ENCODE data around the gene ANXA11.
A peak's percentile ranks its signal among the peaks of the same experiment; 100 is the strongest.

Gene ANXA11

GRCh38 chr10:80164596-80164995 is 40.7 kb downstream of the ANXA11 start:
- no peak for DNase-seq

- DNase-seq, result no peak
These were observed 41.5 kb downstream of the ANXA11 start for GRCh38 chr10:80163741-80164341.

- DNase-seq, result no peak
These were observed 43.8 kb downstream of the ANXA11 start for GRCh38 chr10:80161321-80162083.

DNA sequence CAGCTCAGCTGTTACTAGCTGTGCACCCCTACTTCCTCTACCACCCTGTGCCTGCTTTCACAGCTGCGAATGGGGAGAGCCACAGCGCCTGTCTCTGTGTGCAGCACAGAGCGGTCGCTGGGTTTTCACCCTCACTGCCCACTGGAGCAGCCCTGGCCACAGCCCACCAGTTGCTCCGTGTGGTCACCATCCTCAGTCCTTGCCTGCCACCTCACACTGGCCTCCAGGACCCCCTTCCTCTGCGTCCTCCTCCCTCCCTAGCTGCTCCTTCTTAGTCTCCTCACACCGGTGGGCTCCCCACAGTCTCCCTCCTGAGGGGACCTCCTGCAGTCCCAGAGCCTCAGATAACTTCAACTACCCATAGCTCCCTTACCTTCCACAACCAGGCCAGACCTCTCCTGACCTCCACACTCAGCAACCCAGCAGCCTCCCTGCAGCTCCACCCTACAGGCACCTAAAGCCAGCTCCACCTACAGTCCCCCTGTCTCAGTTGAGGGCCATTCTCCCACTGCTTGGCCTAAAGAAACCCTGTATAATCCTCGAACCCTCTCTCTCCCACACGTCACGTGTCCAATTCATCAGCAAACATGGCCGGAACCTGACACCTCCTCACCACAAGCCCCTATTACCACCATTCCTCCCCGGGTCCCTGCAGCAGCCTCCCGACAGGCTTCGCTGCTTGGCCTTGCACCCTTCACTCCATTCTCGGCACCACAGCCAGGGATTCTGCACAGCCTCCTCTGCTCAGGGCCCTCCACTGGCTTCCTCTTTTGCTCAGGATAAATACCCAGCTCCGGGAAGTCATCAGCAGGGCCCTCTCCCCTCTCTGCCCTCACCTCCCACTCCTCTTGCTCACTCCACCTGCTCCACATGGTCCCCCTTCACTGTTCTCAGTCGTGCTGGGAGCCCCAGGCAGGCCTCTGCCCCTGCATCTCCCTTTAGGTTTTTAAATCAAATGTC is 44.7 kb downstream of the ANXA11 start:
- no peak for DNase-seq

DNA sequence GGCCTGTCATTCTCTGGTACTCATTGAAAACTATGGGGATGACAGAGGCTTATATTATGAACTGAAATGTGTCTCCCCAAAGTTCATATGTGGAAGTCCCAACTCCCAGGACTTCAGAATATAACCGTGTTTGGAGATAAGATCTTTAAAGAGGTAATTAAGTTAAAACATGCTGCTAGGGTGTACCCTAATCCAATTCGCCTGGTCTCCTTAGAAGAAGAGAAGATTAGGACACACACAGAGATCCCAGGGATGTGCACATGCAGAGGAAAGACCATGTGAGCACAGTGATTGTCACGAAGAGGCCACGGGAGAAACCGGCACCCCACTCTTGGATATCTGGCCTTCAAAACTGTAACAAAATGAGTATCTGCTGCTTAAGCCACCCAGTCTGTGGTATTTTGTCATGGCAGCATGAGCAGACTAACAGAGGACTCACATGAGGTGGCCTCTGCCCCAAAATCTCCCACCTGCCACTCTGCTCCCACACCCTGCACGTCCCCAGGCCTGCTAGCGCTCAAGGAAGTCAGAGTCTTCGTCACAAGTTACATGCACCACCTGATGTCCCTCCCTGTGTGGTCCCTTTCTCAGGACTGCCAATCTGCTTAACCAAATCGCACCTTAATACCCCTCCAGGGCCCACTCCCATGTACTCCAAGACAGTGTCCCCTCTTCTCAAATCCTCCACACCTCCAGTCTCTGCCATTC is 46.0 kb downstream of the ANXA11 start:
- no peak for DNase-seq

GRCh38 chr10:80158598-80159127 is 46.7 kb downstream of the ANXA11 start:
- no peak for DNase-seq

DNA sequence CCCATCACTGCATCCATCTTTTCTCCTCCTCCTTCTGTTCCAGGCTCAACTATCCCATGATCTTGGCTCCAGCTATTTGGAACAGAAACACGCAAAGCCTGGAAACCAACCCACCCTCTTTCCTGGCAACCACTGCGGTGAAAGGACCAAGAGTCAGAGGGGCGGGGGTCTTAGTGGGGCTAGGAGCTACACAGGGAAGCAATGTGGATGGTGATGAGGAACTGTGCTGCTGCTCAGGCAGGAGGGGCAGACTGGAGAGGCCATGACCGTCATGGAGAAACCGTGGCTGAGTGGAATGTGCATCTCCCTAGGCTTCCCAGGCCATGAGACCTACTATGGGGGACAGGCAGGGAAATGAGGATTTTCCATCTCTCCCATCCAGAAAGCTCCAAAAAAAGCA is 47.2 kb downstream of the ANXA11 start:
- DNase-seq, result no peak

DNA sequence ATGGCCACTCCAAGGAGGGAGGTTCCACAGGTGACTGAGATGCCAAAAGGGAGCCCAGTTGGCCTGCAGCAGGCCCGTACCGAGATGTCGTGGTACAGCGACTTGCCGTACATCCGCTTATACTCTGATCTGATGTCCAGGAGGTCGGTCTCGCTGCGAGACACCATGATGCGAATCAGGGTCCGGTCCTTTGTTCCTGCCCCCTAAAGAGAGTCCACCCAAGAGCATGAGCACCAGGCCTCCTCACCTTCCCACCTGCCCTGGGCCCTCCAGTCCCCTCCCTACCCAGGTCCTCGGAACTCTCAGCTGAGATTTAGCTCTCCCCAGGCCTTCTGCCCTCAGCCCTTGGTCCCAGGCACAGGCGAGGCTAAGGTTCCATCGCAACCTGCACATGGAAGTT is 47.8 kb downstream of the ANXA11 start:
- DNase-seq, result no peak

DNA sequence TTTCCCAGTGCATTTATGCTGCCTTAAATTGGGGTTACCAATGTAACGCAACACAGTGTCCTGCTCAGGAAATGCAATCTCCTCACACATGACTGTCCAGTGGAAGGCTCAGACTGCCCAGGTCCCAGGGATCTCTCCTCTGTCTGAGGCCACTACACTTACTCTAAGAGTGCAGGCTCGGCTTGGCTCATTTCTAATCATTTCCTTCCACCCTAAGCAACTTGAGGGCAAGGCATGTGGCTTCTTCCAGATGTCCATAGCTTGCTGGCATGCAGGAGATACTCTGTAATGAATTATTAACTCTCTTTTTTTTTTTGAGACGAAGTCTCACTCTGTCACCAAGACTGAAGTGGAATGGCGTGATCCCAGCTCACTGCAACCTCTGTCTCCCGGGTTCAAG is 49.1 kb downstream of the ANXA11 start:
- no peak for DNase-seq

DNA sequence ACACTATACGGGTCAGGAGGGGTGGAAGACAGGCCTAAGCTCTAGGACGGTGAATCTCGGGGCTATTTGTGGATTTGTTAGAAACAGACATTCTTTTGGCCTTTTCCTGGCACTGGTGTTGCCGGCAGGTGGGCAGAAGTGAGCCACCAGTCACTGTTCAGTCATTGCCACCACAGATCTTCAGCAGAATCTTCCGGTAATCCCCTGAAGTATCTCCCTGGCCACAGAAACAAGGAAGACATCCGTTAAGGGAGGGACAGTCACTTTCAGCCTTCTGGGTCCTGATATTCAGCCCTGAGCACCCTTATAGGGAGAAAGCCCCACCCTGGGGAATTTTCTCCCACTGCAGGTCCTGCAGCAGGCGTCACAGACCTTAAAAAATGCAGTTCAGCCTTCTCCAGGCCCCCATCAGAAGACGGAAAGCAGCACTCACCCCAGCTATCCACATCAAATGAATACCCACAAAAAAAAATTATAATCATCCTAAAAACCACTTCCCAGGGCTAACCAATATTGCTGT is 49.6 kb downstream of the ANXA11 start:
- DNase-seq, result no peak

DNA sequence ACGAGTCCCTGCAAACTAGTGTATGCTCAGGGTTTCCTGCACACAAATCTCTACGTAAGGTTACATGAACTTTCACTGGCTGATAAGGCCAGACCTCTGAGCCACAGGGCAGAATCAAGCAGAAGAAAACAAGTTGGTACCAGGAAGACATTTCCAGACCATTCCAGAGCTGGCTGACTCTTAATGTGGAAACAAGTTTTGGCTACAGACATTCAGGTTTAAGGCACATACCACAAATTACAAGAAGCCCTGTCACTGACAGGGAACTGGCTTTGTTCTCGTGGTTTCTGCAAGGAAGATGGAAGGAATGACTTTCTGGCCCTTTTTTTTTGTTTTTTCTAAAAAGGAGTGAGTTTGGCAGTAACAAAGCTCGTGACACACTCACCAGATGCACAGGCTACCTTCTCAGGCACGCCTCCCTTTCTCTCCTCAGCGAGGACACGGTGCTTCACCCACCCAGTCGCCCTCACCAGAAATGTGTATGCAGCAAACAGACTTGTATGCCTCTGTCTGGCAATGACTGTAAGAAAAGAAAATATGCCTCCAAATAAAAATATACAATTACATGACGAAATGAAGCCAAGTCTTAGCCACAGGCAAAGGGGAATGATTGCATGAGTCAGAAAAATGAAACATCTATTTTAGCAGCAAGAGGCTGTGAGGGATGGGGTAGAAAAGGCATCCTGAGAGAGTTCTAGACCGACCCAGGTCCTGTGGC is 50.2 kb downstream of the ANXA11 start:
- DNase-seq, result no peak

- no peak for DNase-seq
These were observed 50.7 kb downstream of the ANXA11 start for GRCh38 chr10:80154626-80154977.

GRCh38 chr10:80153460-80153859 is 51.9 kb downstream of the ANXA11 start:
- DNase-seq, result no peak

- DNase-seq, result no peak
These were observed 52.5 kb downstream of the ANXA11 start for GRCh38 chr10:80152820-80153219.

DNA sequence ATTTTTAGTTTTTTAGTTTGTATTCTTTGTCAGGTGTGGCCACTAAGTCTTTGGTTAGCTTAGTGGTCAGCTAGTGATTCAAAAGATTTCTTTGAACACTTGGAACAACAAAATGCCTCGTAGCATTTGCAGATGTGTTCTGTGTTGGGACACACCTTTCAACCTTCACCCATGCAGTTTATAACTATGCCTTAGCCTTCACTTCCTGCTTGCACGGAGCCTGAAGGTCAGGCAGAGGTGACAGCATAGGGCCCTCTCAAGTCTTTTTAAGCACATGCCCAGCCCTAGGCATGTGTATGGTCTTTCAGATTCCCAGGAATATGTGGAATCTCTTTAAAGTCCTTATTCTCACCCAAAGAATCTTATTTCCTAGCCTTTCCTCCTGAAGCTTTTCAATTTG is 55.2 kb downstream of the ANXA11 start:
- DNase-seq, result no peak

DNA sequence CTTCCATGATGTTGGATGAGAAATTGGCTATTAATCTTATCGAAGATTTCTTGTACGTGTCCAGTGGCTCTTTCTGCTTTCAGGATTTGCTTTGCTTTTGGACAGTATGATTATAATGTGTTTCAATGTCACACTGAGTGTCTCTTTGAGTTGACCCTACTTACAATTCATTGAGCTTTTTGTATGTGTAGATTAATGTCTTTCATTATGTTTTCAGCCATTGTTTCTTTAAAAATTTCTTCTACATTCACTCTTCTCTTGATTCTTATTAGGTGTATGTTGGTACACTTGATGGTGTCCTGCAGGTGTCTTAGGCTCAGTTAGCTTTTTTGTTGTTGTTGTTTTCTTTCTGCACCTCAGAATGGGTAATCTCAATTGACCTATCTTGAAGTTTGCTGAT is 56.2 kb downstream of the ANXA11 start:
- no peak for DNase-seq

DNA sequence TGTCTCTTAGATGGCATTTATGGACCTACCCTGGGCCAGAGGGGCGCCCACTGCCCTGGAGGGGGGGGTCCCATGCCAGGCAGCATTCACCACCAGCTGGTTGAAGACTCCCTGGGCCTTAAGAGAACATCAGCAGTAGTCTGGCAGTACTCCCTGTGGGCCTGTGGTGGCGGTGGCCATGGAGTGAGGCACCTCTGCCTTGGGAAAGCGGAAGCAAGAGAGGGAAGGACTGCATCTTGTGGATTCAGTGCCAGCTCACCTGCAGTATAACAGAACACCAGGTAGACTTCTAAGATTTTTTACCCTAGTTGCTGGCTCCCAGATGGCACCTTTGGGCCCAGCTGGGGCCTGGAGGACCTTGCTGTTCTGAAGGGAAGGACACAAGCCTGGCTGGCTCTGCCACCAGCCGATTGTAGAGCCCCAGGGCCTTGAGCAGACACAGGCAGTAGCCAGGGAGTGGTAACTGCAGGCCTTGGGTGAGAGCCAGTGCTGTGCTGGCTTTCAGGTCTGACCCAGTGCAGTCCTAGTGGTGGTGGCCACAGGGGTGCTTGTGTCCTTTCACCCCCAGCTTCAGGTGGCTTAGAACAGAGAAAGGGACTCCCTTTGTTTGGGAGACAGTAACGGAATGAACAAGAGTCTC is 57.1 kb downstream of the ANXA11 start:
- no peak for DNase-seq

DNA sequence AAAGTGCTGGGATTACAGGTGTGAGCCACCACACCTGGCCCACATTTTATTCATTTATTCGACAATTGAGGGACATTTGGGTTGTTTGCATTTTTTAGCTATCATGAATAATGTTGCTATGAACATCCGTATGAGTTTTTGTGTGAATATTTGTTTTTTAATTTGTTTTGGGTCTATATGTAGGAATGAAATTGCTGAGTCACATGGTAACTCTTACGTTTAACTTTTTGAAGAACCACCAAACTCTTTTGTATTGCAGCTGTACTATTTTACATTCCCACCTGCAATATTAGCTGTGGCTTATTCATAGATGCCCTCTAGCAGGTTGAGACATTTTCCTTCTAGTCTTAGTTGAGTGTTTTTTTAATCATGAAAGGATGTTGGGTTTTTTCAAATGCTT is 58.4 kb downstream of the ANXA11 start:
- no peak for DNase-seq

DNA sequence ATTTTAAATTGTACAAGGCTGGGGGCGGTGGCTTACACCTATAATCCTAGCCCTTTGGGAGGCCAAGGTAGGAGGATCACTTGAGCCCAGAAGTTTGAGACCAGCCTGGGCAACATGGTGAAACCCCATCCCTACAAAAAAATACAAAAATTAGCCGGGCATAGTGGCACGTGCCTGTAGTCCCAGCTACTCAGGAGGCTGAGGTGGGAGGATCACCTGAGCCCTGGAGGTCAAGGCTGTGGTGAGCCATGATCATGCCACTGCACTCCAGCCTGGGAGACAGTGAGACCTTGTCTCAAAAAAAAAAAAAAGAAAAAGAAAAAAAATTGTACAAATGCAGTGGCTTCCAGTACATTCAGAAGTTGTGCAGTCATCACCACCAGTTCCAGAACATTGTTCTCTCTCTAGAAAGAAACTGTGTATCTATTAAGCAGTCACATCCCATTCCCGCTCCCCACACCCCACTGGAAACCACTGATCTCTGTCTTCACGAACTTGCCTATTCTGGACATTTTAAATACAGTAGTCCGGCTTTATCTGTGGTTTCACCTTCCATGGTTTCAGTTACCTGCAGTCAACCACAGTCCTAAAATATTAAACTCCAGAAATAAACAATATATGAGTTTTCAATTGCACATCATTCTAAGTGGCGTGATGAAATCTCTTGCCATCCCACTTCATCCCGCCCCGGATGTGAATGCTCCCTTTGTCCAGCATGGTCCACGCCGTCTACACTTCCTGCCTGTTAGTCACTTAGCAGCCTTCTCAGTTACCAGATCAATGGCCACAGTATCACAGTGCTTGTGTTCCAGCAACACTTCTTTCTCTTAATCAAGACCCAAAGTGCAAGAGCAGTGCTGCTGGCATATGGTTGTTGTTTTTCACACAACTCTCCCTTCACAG is 59.7 kb downstream of the ANXA11 start:
- DNase-seq, result peak in 1 of 5 experiments; percentile 15

DNA sequence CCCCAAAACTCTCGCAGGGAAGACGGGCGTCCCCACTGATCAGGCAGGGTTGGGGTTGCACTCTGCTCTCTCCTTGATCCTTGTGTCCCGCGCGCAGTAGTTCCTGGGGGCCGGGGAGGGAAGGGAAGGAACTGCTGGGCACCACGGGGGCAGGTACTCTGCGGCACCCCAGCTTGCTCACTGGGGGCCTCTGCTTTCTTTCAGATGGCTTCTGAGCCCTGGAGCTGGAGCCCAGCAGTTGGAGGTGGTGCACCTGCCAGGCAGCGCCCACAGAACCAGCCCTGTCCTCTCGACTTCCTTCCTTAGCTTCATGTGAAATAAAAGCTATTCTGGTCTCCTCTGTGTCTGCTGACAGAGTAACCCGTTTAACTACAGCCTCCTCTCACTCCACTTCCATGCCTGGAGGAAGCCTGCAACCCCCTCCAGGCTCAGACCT is 60.6 kb downstream of the ANXA11 start:
- DNase-seq, result peak in 1 of 5 experiments; percentile 67
